ENCODE results near the gene FUT8.

Gene FUT8

DNA sequence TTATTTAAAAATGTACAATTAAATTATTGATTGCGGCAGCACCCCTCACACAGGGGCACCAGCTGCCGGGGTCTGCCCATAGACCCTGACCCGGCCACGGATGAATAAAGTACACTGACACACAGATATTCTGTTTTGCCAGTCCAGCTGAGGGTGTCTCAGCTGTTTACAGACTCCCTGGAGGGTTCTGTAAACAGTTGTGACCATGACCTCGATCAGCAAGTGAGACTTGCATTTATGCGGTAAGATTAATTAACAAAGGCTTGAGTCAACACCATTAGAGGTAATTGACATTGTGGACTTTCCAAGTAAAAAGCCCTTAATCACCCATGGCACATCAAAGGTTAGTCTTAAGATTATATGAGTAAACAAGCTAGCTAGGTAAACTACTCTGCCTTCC lies 94.3 kb downstream of the FUT8 start:
- DNase-seq (ENCODE audit: low spot score) = no peak

GRCh38 chr14:65509842-65510241 lies 97.3 kb downstream of the FUT8 start:
- DNase-seq (ENCODE audit: low spot score) = no peak
- TF ChIP-seq CTCF (IDR thresholded peaks at IDR 0.05; ENCODE audit: extremely low read depth, missing control alignments) = no peak

More for the DNA sequence above, 94.3 kb downstream of the FUT8 start:
- TF ChIP-seq CTCF (IDR thresholded peaks at IDR 0.05; ENCODE audit: extremely low read depth, missing control alignments) = no peak

GRCh38 chr14:65513671-65514070 lies 101.1 kb downstream of the FUT8 start:
- no peak for DNase-seq (ENCODE audit: low spot score)

GRCh38 chr14:65517635-65518542 lies 105.4 kb downstream of the FUT8 start:
- DNase-seq (ENCODE audit: low spot score) = no peak
- TF ChIP-seq CTCF (IDR thresholded peaks at IDR 0.05; ENCODE audit: extremely low read depth, missing control alignments) = no peak

More at GRCh38 chr14:65513671-65514070, 101.1 kb downstream of the FUT8 start:
- TF ChIP-seq CTCF (IDR thresholded peaks at IDR 0.05; ENCODE audit: extremely low read depth, missing control alignments) = no peak

- TF ChIP-seq CTCF (IDR thresholded peaks at IDR 0.05; ENCODE audit: extremely low read depth, missing control alignments) = no peak
Measured at GRCh38 chr14:65528069-65528468, 115.5 kb downstream of the FUT8 start.

DNA sequence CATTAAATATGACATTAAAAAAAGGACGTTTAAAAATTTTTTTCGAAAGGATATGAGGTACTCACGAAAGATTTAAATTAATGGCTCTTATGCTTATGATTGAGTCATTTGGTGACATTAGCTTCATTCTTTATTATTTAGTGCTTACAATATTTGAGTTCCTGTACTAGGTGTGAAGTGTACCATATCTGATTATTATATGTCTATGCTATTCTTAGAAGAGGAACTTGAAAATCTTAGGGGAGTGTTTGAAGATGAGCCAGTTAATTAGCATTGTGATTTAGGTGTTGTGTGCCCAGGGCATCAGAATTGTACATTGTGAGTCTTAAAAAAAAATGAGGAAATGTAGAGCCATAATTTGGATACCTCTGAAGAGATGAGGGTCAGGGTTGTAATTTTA lies 118.6 kb downstream of the FUT8 start:
- TF ChIP-seq CTCF (IDR thresholded peaks at IDR 0.05; ENCODE audit: extremely low read depth, missing control alignments) = no peak
- no peak for DNase-seq (ENCODE audit: low spot score)

More at GRCh38 chr14:65528069-65528468, 115.5 kb downstream of the FUT8 start:
- no peak for DNase-seq (ENCODE audit: low spot score)

DNA sequence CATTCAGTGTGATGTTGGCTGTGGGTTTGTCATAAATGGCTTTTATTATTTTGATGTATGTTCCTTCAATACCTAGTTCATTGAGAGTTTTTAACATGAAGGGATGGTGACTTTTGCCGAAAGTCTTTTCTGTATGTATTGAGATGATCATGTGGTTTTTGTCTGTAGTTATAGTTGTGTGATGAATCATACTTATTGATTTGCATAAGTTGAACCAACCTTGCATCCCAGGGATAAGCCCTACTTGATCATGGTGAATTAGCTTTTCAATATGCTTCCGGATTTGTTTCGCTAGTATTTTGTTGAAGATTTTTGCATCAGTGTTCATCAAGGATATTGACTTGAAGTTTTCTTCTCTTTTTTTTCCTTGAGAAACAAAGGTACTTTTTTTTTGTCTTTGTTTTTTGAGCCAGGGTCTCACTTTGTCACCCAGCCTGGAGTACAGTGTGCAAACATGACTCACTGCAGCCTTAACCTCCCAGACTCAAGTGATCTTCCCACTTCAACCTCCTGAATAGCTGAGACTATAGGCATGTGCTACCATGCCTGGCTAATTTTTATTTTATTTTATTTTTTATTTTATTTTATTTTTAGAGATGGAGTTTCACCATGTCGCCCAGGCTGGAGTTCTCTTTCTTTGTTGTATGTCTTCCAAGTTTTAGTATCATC lies 121.3 kb downstream of the FUT8 start:
- no peak for DNase-seq (ENCODE audit: low spot score)
- no peak for TF ChIP-seq CTCF (IDR thresholded peaks at IDR 0.05; ENCODE audit: extremely low read depth, missing control alignments)
